GM21515 (cell line): ENCODE measurements around the gene DIP2C.
"Not testable (repeated sequence)": the region's sequence is repeated elsewhere in the genome, so short reads cannot be mapped to it uniquely, and the experiment has no call there.

Experiments used
- ATAC-seq: cut with Tn5 transposase; IDR thresholded peaks from one replicate; pipeline ENCODE4 v1.9.1; 2021; ENCODE audit not compliant: unreplicated experiment

DIP2C gene

DNA sequence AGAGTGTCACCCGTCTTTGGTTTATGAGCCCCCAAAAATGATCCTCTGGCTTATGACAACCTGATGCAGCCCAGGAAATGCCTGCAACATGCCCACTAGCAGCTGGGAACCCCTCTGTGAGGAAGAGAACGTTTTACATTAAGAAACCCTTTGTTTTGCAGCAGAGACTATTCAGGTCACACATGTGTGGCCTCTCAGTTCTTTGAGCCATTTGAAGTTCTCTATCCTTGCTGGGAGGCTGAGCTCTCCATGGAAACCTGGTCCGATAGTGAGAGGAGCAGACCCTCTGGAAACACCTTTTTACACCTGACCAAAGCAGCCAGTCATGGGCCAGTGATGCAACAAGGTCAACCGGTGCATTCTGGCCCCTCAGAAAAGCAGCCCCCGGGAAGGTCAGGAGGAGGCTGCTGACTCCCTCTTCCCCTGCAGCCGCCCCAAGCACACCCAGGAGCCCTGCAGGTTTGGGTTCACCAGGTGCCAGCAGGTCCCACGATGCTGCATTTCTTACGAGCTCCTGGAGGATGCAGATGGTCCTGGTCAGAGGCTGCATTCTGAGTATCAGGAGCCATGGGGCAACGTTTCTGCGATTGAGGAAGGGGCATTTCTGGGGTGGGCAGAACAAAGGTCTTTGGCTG is 419.9 kb downstream of the DIP2C start:
- ATAC-seq: no peak

DNA sequence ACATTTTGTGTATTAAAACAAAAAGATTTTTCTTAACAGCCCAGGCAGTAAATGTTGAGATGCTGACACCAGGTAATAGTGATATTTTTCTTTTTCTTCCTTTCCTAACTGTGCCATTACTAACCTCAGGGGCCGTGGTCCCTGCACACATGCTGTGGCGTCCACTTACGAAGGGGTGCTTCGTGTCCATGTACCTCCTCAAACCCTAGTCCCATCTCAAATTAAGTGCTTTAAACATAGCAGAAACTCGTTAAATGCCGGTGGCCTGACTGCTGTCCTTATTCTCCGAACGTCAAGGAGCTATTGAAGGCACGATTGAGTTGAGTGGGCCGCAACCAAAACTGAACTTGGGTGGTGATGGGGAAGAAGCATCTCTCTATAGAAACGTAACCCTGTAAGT is 421.8 kb downstream of the DIP2C start:
- no peak for ATAC-seq

DNA sequence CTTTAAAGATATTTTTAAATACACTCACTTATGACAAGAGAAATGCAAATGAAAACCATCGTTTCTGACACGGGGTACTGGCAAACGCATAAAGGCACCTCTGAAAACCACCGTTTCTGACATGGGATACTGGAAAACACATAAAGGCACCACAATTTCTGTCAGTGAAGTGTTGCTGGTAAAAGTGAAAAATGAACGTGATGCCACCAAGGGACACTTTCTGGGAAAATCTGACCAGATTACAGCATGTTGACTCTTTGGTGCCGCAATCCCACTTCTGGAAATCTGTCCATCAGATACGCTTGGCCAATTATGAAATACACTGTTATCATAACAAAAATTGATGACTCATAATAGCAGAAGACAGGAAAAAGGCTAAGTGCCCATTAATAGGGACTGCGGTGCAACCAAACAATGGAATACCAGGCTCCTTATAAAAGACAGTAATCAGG is 422.5 kb downstream of the DIP2C start:
- no peak for ATAC-seq

DNA sequence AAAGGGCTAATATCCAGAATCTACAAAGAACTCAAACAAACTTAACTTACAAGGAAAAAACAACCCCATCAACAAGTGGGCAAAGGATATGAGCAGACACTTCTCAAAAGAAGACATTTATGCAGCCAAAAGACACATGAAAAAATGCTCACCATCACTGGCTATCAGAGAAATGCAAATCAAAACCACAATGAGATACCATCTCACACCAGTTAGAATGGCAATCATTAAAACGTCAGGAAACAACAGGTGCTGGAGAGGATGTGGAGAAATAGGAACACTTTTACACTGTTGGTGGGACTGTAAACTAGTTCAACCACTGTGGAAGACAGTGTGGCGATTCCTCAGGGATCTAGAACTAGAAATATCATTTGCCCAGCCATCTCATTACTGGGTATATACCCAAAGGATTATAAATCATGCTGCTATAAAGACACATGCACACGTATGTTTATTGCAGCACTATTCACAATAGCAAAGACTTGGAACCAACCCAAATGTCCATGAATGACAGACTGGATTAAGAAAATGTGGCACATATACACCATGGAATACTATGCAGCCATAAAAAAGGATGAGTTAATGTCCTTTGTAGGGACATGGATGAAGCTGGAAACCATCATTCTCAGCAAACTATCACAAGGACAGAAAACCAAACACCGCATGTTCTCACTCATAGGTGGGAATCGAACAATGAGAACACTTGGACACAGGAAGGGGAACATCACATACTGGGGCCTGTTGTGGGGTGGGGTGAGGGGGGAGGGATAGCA is 423.5 kb downstream of the DIP2C start:
- ATAC-seq: not testable (repeated sequence)

DNA sequence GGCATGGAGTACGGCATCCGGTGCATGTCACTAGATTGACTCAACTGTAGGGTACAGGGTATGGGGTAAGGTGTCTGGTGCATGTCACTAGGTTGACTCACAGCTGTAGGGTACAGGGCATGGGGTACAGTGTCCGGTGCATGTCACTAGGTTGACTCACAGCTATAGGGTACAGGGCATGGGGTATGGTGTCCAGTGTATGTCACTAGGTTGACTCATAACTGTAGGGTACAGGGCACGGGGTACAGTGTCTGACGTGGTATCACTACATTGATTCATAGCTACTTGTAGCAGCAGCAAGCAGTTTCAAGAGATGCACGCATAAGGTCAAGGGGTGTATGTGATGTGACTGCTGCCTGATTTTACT is 424.4 kb downstream of the DIP2C start:
- not testable (repeated sequence) for ATAC-seq

DNA sequence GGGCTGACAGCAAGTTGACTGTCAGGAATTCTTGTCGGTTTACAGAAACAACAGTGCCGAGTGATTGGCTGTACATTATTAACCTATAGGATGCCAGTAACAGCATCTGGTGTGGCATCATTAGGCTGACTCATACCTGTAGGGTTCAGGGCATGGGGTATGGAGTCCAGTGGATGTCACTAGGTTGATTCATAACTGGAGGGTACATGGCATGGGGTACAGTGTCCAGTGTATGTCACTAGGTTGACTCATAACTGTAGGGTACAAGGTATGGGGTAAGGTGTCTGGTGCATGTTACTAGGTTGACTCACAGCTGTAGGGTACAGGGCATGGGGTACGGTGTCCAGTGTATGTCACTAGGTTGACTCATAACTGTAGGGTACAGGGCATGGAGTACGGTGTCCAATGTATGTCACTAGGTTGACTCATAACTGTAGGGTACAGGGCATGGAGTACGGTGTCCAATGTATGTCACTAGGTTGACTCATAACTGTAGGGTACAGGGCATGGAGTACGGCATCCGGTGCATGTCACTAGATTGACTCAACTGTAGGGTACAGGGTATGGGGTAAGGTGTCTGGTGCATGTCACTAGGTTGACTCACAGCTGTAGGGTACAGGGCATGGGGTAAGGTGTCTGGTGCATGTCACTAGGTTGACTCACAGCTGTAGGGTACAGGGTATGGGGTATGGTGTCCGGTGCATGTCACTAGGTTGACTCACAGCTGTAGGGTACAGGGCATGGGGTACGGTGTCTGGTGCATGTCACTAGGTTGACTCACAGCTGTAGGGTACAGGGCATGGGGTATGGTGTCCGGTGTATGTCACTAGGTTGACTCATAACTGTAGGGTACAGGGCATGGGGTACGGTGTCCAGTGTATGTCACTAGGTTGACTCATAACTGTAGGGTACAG is 425.1 kb downstream of the DIP2C start:
- ATAC-seq: not testable (repeated sequence)

DNA sequence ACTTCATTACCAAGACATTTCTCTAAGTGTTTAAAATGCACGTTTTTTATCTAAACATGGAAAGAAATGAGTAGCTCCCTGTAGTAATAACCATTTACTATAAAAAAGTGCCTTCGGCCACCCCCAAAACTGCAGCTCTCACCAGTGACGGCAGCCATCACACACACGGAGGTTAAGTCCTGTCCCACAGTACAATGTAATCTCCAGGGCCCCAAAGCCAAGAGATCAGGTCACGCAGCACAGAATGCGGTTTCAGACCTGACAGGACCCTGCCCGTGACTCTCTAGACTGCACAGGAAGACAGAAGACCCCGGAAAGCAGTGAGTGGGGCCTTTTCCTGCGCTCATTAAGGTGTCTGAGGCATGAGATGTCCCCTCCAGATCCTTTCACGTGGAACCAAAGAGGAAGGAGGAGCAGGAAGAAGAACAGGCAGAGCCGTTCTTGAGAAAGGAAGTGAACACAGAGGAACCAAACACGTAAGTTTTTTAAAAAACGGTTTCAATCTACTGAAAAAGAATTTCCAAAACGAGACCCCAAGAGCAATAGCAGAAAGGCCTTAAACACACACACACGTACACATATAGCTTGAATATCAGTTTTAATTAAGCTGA is 428.5 kb downstream of the DIP2C start:
- ATAC-seq: no peak

DNA sequence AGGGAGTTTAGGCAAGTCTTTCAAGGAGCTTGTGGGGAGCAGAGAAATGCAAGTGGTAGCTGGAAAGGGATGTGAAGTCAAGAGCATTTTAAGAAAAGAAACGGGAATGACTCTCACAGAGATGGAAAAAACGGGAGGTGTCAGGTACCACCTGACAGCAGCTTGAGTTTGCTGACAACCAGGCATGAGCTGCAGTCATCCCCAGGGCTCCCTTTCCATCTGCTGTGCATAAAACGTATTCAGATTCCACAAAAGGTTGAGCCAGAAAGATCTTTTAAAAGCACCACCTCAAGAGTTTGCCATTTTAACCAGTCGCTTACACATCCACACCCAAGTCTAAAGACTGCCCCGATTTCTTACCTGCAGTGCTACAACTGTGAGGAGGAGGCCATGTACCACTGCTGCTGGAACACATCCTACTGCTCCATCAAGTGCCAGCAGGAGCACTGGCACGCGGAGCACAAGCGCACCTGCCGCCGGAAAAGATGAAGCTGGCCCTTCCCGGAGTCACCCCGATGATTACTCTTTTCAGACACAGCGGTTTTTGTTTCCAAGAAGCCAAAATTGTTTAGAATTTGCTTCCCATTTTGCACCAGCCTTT is 437.4 kb downstream of the DIP2C start:
- ATAC-seq: no peak

DNA sequence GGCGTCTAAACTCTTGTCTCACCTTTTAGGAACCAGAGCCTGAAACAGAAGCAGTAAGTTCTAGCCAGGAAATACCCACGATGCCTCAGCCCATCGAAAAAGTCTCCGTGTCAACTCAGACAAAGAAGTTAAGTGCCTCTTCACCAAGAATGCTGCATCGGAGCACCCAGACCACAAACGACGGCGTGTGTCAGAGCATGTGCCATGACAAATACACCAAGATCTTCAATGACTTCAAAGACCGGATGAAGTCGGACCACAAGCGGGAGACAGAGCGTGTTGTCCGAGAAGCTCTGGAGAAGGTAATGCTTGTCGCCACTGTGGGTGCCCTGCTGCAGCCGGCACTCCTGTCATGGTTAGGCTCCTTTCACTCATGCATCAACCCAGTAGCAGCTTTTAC is 441.2 kb downstream of the DIP2C start:
- no peak for ATAC-seq

DNA sequence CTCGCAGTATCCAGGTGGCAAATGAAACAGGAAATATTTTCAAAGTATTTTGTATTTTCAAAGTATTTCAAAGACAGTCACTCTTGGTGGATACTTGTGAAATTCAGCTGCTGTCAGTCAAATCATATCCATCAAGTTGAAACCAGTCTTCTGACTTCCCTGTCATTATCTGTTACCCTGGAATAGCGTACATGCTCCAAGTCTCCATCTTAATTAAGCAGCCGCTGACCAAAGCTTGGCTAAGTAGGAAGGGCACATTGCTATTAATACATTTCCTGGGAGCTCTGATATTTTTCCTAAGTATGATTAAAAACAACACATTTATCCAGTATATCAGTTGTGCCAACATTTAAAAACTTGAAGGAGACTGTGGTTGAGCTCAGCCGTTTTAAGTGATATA is 442.0 kb downstream of the DIP2C start:
- no peak for ATAC-seq

DNA sequence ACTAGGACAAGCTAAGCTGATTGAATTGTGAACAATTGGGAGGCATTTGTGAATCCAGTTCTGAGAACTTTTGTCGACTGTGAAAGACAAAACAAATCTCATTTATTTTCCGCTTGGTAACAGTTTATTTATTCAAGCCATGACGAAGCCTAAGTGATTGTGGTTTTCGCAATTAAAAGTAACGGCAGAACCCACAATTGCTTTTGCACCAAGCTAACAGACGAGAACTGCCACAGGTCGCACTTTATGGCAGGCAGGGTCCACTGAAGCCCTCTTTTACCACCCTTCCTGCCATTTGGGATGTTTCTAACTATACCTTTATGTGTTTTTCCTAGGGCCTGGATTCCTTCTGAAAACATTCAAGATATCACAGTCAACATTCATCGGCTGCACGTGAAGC is 443.0 kb downstream of the DIP2C start:
- no peak for ATAC-seq

DNA sequence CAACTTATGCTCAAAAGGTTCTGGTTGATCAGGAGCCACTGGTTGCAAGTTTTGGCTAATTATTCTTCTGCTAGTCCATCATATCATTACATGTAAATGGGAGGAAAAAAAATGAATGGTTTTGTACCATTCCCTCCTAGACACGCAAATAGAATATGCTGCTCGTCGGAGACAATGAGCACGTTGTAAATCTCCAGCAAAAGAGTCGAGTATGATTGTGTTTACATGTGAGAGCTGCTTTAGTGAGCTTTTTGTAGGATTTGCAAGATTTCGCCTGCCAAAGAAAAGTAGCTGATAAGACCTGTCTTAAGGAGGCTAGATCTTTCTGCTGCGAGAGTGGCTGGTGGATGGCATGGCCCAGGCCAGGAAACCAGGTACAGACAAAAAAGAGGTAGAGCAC is 445.2 kb downstream of the DIP2C start:
- no peak for ATAC-seq

DNA sequence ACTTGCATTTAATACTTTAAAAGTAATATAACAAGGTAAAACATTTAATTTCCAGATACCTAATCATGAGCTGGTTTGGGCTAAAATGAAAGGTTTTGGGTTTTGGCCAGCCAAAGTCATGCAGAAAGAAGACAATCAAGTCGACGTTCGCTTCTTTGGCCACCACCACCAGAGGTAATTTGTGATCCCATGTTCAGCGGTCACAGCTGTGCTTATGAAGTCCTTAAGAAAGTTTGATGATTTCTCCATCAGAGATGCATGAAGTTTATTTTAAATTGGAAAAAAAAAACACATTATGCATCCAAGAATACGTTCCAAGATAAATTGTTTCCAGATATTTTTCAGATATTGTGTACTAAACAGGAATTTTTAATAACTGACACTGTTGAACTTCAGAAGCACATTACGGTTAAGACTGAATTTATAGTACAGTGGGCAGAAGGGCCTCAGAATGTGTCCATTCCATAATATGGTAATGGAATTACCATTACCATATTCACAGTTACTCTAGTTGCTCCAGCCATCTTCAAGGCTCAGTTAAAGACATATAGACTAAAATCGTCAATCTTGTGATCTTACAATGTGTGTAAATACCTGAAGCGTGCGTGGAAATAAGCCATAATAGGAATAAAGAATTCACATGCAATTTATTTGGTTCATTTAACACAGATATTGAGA is 447.4 kb downstream of the DIP2C start:
- ATAC-seq: no peak

DNA sequence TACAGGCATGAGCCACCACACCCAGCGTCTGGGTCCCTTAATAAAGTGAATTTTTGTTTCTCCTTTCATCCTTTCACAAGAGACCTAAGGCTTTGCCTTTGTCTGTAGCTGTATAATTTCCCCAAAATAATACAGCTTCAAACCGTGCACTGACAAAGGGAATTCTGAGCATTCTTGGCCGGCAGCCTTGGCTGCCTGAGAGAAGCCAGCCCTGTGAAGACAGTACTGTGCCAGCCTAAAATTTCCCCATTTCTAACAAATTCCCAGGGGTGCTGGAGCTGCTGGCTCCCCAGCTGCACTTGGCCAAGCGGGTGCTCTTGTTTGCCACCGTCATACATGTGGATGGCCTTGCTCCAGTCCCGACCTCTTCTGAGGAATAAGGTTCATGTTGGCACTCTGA is 448.0 kb downstream of the DIP2C start:
- ATAC-seq: no peak

DNA sequence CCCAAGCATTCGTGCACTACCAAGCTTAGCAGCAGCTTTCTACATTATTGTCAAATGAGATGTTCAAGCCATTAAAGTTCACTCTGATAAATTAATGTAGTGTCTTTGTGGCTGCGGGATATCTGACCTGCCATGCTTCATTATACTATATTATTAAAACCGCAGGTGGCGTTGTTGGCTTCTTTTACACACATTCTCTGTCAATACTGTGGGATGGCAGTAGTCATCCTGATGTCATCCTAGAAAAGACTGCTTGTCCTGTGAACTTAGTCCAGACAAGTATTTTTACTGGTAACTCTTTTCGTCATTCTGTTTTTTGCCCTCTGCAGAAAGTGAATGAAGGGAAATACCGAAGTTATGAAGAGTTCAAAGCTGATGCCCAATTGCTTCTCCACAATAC is 450.4 kb downstream of the DIP2C start:
- no peak for ATAC-seq

DNA sequence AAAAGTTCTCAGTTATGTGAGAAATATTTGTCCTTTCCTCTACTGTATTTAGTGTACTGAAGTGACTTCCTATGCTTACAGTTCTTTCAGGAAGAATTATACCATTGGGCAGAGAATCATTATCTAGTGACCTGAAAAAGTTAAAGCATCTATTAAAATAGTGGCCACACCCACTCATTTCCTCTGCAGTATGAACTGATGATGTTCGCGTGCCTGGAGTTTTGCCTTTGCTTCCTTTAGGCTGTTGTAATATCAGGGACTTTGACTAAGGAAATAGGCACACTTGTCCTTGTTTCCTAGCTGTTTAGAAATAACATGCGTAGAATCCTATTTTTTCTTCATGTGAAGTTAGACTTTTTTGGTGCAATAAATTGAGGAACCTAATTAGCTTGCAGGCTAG is 453.6 kb downstream of the DIP2C start:
- no peak for ATAC-seq

DNA sequence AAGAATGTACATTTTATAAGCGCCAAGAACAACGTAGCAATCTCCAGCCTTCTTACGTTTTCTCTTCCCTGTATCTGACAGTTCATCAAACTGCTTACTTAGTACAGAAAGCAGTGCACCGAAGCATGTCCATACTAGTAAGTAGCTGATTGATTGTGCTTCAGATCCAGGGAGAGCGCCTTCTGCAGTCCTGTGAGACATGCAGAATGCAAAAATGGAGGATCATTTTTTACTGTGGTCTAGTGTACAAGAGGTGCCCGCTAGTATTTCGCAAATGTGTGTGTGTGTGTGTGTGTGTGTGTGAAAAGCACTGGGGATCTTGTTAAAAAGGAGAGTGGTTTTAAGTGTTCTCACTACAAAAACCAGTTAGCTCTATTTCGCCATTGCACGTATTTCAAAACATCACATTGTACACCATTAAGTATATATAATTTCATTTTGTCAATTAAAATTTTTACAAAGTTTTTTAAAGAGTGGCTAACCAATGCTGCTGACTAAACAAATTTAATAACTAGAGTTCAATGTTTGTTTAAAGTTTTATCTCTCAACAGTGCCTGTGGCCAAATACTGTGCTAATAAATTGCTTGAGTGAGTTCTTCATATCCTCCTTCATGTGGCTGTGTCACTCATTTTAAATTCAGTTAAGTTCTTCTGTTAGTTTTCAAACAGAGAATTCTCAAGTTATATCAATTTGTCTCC is 454.6 kb downstream of the DIP2C start:
- no peak for ATAC-seq

DNA sequence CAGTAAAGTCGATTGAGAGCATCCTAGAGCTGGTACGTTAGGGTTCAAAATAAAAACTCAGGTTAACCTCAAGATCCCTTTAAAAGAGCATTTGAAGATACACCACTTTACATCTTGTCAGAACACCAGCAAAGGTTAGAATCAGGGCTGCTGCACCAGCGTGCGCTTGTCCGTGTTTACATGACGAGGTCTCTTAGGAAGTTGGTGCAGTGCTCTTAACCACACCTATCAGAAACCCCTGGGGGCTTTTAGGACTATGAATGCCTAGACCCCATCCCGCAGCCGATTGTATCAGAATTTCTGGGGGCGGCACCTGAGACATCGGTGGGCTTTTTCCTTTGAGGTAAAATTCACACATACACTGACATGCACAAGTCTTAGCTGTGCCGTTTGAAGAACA is 456.6 kb downstream of the DIP2C start:
- ATAC-seq: no peak

DNA sequence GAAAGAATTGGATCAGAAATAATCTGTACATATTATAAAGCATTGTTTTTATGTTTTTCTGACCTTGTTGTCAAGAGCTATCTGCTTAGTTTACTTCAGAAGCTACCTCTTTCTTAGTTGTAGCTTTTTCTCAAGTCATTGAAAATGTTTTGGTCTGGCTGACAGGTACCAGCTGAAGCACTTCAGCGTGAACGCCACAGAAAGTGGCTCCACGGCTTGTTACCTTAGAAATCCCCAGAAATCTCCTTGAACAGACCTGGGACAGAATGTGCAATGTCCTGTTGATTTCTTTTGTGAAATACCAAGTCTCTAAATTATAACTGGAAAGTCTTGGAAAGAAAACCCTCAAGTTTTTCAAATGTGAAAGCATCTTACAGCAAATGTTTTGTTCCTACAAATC is 457.4 kb downstream of the DIP2C start:
- ATAC-seq: no peak

DNA sequence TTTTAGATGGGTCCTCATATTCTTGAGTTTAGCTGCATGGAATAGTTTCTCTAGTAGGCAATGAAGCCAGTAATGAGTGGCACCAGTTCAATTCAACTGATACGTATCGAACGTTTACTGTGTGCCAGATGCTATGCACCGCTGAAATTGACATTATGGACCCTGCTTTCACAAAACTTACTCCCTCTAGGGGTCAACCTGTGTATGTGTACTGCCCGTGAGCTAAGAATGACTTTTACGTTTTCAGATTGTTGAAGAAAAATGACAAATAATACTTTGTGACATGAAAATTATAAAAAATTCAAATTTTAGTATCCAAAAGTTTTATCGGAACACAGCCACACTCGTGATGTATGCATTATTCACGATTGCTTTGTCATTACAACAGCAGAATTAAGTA is 458.7 kb downstream of the DIP2C start:
- ATAC-seq: no peak
